H1 (cell line): ENCODE measurements around the gene RIMS1. TPM values are rescaled to one million over a fixed set of nuclear protein-coding genes. Genes with fewer than 3 reads are reported as not detected.

Experiments used
- CTCF ChIA-PET: fragments of 300-600 bp; sonication (Branson Sonifier 250); formaldehyde crosslinking; loops from one replicate; lab custom pipeline; 2021; ENCODE audit not compliant: partially characterized antibody; lab: Charles Lee
- POLR2A ChIA-PET: fragments of 300-600 bp; sonication (Branson Sonifier 250); formaldehyde crosslinking; loops from one replicate; lab custom pipeline; 2021; ENCODE audit warnings: inconsistent platforms; ENCODE audit not compliant: partially characterized antibody; lab: Charles Lee
- DNase-seq, 2 experiments: peaks; one replicate each; pipeline versions ENCODE4 v3.0.0 to v3.0.0-alpha.2; 2010 to 2022; ENCODE audit warnings: low spot score in 2 of 2, low read depth in 1 of 2, mixed read lengths in 1 of 2
- FAIRE-seq: peaks from 2 replicates; lab custom pipeline; 2011; peaks lifted over from hg19 to GRCh38; lab: Jason Lieb, UNC
- H2AFZ ChIP-seq: 2 replicates; pipeline ENCODE4 v1.8.1; 2012; ENCODE audit warnings: low read length, inconsistent platforms
- H2AK5ac ChIP-seq: 2 replicates; pipeline ENCODE4 v1.6.1; 2013; ENCODE audit warnings: low read depth, low read length
- H2BK120ac ChIP-seq: replicated peaks from 2 replicates; pipeline ENCODE3; 2013; ENCODE audit warnings: low read depth, low read length, inconsistent platforms
- H2BK12ac ChIP-seq: 2 replicates; pipeline ENCODE4 v1.6.1; 2013; ENCODE audit warnings: low read depth, low read length
- H2BK15ac ChIP-seq: 2 replicates; pipeline ENCODE4 v1.6.1; 2013; ENCODE audit warnings: low read length
- H2BK20ac ChIP-seq: 2 replicates; pipeline ENCODE4 v1.6.1; 2013; ENCODE audit warnings: low read length
- H2BK5ac ChIP-seq: 2 replicates; pipeline ENCODE4 v1.6.1; 2013; ENCODE audit warnings: low read depth, low read length
- H3K14ac ChIP-seq: 2 replicates; pipeline ENCODE4 v1.6.1; 2013; ENCODE audit warnings: inconsistent platforms; ENCODE audit not compliant: insufficient read length
- H3K18ac ChIP-seq: 2 replicates; pipeline ENCODE4 v1.6.1; 2013; ENCODE audit warnings: low read length; ENCODE audit errors: extremely low read depth
- H3K23ac ChIP-seq: 2 replicates; pipeline ENCODE4 v1.6.1; 2013; ENCODE audit warnings: inconsistent platforms; ENCODE audit not compliant: insufficient read length
- H3K23me2 ChIP-seq: 2 replicates; pipeline ENCODE4 v1.6.1; 2013; ENCODE audit warnings: low read depth, low read length
- H3K27ac ChIP-seq: 2 replicates; pipeline ENCODE4 v1.6.1; 2011; ENCODE audit warnings: low read depth, low read length, inconsistent platforms
- H3K27me3 ChIP-seq, 4 experiments: replicated peaks in 1 of 4; 1 replicate in 1 of 4; 2 replicates in 3 of 4; pipeline versions ENCODE4 v1.6.1 to v1.8.1; 2011 to 2013; ENCODE audit warnings: low read length in 3 of 4, mild to moderate bottlenecking in 3 of 4, inconsistent platforms in 2 of 4, mixed read lengths in 2 of 4, moderate library complexity in 1 of 4; ENCODE audit not compliant: control insufficient read depth in 3 of 4, insufficient read depth in 3 of 4; ENCODE audit errors: extremely low read depth in 1 of 4
- H3K36me3 ChIP-seq, 4 experiments: 2 replicates each; pipeline versions ENCODE4 v1.6.1 to v1.8.1; 2011 to 2013; ENCODE audit warnings: mild to moderate bottlenecking in 4 of 4, low read length in 3 of 4, moderate library complexity in 2 of 4, control low read depth in 1 of 4, inconsistent platforms in 1 of 4; ENCODE audit not compliant: insufficient read depth in 4 of 4, control insufficient read depth in 2 of 4
- H3K4ac ChIP-seq: replicated peaks from 2 replicates; pipeline ENCODE3; 2013; ENCODE audit warnings: low read length, low read depth, mixed read lengths, inconsistent platforms; ENCODE audit not compliant: insufficient read length
- H3K4me1 ChIP-seq, 4 experiments: replicated peaks in 1 of 4; 1 replicate in 1 of 4; 2 replicates in 3 of 4; pipeline versions ENCODE4 v1.6.1 to v1.8.1; 2011 to 2013; ENCODE audit warnings: low read length in 3 of 4, inconsistent platforms in 2 of 4, mixed read lengths in 1 of 4; ENCODE audit not compliant: insufficient read depth in 4 of 4, control insufficient read depth in 3 of 4
- H3K4me2 ChIP-seq, 2 experiments: 2 replicates each; pipeline versions ENCODE4 v1.6.1 to v1.8.1; 2011 to 2013; ENCODE audit warnings: low read depth in 2 of 2, low read length in 2 of 2, control low read depth in 1 of 2, inconsistent platforms in 1 of 2, mild to moderate bottlenecking in 1 of 2; ENCODE audit not compliant: insufficient read depth in 1 of 2
- H3K4me3 ChIP-seq, 4 experiments: fragments of 200-600, 300-600 bp in 1 of 4; sonication (generic), shearing (Covaris generic), sonication (Bioruptor Twin) in 1 of 4; 2 replicates each; pipeline versions ENCODE4 v1.5.1 to v1.8.1; 2011 to 2016; ENCODE audit warnings: low read length in 4 of 4, low read depth in 3 of 4, control low read depth in 2 of 4, inconsistent platforms in 2 of 4, mild to moderate bottlenecking in 2 of 4, mixed read lengths in 1 of 4, moderate library complexity in 1 of 4; ENCODE audit not compliant: insufficient read depth in 2 of 4; ENCODE audit errors: extremely low read depth in 1 of 4
- H3K56ac ChIP-seq: replicated peaks from 2 replicates; pipeline ENCODE3; 2013; ENCODE audit warnings: low read depth, mild to moderate bottlenecking, mixed read lengths, low read length, inconsistent platforms; ENCODE audit not compliant: insufficient read length
- H3K79me1 ChIP-seq: 2 replicates; pipeline ENCODE4 v1.6.1; 2013; ENCODE audit warnings: low read depth, low read length, control low read depth
- H3K79me2 ChIP-seq, 2 experiments: 2 replicates each; pipeline versions ENCODE4 v1.6.1 to v1.8.1; 2012 to 2013; ENCODE audit warnings: low read length in 2 of 2, mild to moderate bottlenecking in 2 of 2, inconsistent platforms in 1 of 2; ENCODE audit not compliant: insufficient read depth in 2 of 2, control insufficient read depth in 1 of 2
- H3K9ac ChIP-seq, 4 experiments: replicated peaks in 1 of 4; 1 replicate in 1 of 4; 2 replicates in 3 of 4; pipeline versions ENCODE4 v1.6.1 to v1.8.1; 2011 to 2013; ENCODE audit warnings: low read depth in 3 of 4, low read length in 3 of 4, control low read depth in 2 of 4, mild to moderate bottlenecking in 2 of 4, moderate library complexity in 2 of 4, inconsistent platforms in 1 of 4; ENCODE audit errors: extremely low read depth in 1 of 4
- H3K9me3 ChIP-seq, 2 experiments: 2 replicates each; pipeline versions ENCODE4 v1.6.1 to v1.8.1; 2012 to 2013; ENCODE audit warnings: mild to moderate bottlenecking in 2 of 2, moderate library complexity in 2 of 2, control low read depth in 1 of 2, inconsistent platforms in 1 of 2, low read depth in 1 of 2, low read length in 1 of 2, mixed read lengths in 1 of 2; ENCODE audit not compliant: insufficient read depth in 2 of 2
- H4K20me1 ChIP-seq, 2 experiments: replicated peaks in 1 of 2; 2 replicates each; pipeline versions ENCODE3 to v1.8.1; 2011 to 2013; ENCODE audit warnings: inconsistent platforms in 2 of 2, low read length in 2 of 2, mild to moderate bottlenecking in 1 of 2; ENCODE audit not compliant: insufficient read depth in 2 of 2, control insufficient read depth in 1 of 2
- H4K5ac ChIP-seq: 2 replicates; pipeline ENCODE4 v1.6.1; 2013; ENCODE audit warnings: low read length, low read depth, mixed read lengths, inconsistent platforms; ENCODE audit not compliant: insufficient read length
- H4K8ac ChIP-seq: 2 replicates; pipeline ENCODE4 v1.8.0; 2013; ENCODE audit warnings: mild to moderate bottlenecking, moderate library complexity, low read length, inconsistent platforms; ENCODE audit not compliant: insufficient read depth; ENCODE audit errors: extremely low read depth
- H4K91ac ChIP-seq: replicated peaks from 2 replicates; pipeline ENCODE3; 2013; ENCODE audit warnings: low read length, mixed read lengths, inconsistent platforms; ENCODE audit not compliant: insufficient read length
- GABPA ChIP-seq: IDR thresholded peaks from 2 replicates; pipeline ENCODE4 v1.6.1; 2011; ENCODE audit warnings: mild to moderate bottlenecking, low read length, moderate library complexity, borderline replicate concordance; ENCODE audit not compliant: insufficient read depth
- SP4 ChIP-seq: IDR thresholded peaks from 2 replicates; pipeline ENCODE4 v1.6.1; 2012; ENCODE audit warnings: low read length, inconsistent platforms
- TBP ChIP-seq: IDR thresholded peaks from 2 replicates; pipeline ENCODE4 v1.6.1; 2011; ENCODE audit warnings: low read depth, low read length, improper control_type of control experiment
- WGBS, 2 experiments: shearing (Covaris generic) in 1 of 2; methylation state at CpG; one replicate each; pipeline versions ENCODE4 v1.1.6 to v1.1.7; 2013 to 2015; ENCODE audit warnings: low lambda C conversion rate in 2 of 2, mixed read lengths in 2 of 2, inconsistent platforms in 1 of 2, low coverage in 1 of 2, missing lambda C conversion rate in 1 of 2; ENCODE audit not compliant: insufficient replicate concordance in 2 of 2, insufficient coverage in 1 of 2, insufficient read length in 1 of 2; ENCODE audit errors: extremely low coverage in 1 of 2, missing lambda C conversion rate in 1 of 2; 5-methylcytosine and 5-hydroxymethylcytosine counted together
- polyA plus RNA-seq, 7 experiments: library from polyadenylated mRNA; depleted of rRNA in 3 of 7; stranded (reverse) in 5 of 7; unstranded in 2 of 7; fragments of >200 nt in 5 of 7; fragments of 200-250 nt in 2 of 7; gene quantifications; 1 replicate in 5 of 7; 2 replicates in 1 of 7; 4 replicates in 1 of 7; pipeline versions ENCODE4 v1.2.1 to v1.2.3, GENCODE V29; 2011 to 2013; ENCODE audit warnings: missing spikeins in 2 of 7, mixed read lengths in 2 of 7
- total RNA-seq: library from RNA; stranded (reverse); fragmentation: NEBNext Ultra II Directional; extraction: Animal tissue kit (Norgen Biotek cat#: 25700); gene quantifications from 2 replicates; pipeline ENCODE4 v1.2.1, GENCODE V29; 2021

RIMS1 gene
- total and polyA plus RNA-seq, 2 of the 8 experiments (the other 6 are each of a cell fraction or from before 2014, with no cell fraction given), result 0.63 to 2.3 TPM

GRCh38 chr6:72412709-72413044 lies 526.3 kb downstream of the RIMS1 start:
- DNase-seq, result no peak
- H4K91ac ChIP-seq, result no peak overlapping the region
- H2BK12ac ChIP-seq, result no peak overlapping the region
- no peaks in the 10 kb centered on the region for H3K79me2 ChIP-seq
- H3K14ac ChIP-seq, result no peak overlapping the region
- no peak overlapping the region for H2AK5ac ChIP-seq
- H3K18ac ChIP-seq, result no peak overlapping the region
- no peaks in the 10 kb centered on the region for H3K23me2 ChIP-seq
- H3K9me3 ChIP-seq, result no peaks in the 10 kb centered on the region
- POLR2A ChIA-PET, result interaction anchor here (0.9 kb wide), 1 partner anchor 168 kb away, joined by 4 read pairs; no protein-coding TSS in a partner anchor
- H3K27me3 ChIP-seq, result no peaks in the 10 kb centered on the region
- H3K4me3 ChIP-seq, result no peak overlapping the region
- no peak overlapping the region for H3K4ac ChIP-seq
- no peak for TF ChIP-seq SP4
- TF ChIP-seq TBP, result no peak
- no peak for TF ChIP-seq GABPA
- no peak overlapping the region for H4K5ac ChIP-seq
- H3K79me1 ChIP-seq, result no peaks in the 10 kb centered on the region
- no peak overlapping the region for H2AFZ ChIP-seq
- no peak for FAIRE-seq
- H4K20me1 ChIP-seq, result no peaks in the 10 kb centered on the region
- H3K4me1 ChIP-seq, result no peaks in the 10 kb centered on the region
- peak overlapping the region; percentile 63; the same call in 1 of the 2 replicates for H2BK15ac ChIP-seq
- no peaks in the 10 kb centered on the region for H3K36me3 ChIP-seq
- no peak overlapping the region for H3K56ac ChIP-seq
- no peak overlapping the region for H2BK20ac ChIP-seq
- no peak overlapping the region for H2BK120ac ChIP-seq
- no peak overlapping the region for H2BK5ac ChIP-seq
- no peak overlapping the region for H3K27ac ChIP-seq
- H3K9ac ChIP-seq, result no peak overlapping the region
- H4K8ac ChIP-seq, result no peak overlapping the region
- 93% methylated on average over 7 of the region's 7 CpGs; no CpG with 5 or more reads in 1 of the 2 experiments for WGBS, 2 experiments
- CTCF ChIA-PET, result interaction anchor here (0.9 to 13.2 kb wide), 33 partner anchors 9 to 774 kb away, joined by 3 to 158 read pairs (median 5); no protein-coding TSS in a partner anchor
- H3K4me2 ChIP-seq, result no peak overlapping the region
- H3K23ac ChIP-seq, result no peak overlapping the region
